ENCODE data around the gene SLC25A48. TPM values are rescaled to one million over a fixed set of nuclear protein-coding genes. Genes with fewer than 3 reads are reported as not detected.

The SLC25A48 gene
- total RNA-seq: 1 to 10 TPM in 1 of 4 donors, under 1 TPM in 2, not detected in 1; 0.34 to 2.0 (median 0.94) TPM

GRCh38 chr5:135834639-135835529, at the start of gene SLC25A48:
TSS of gene SLC25A48 (plus strand) at chr5:135834663. CDS start at chr5:135834848, 185 bp downstream.
- no peak for TF ChIP-seq CTCF (IDR thresholded peaks at IDR 0.05; ENCODE audit: low read depth)

- no peak for TF ChIP-seq CTCF (IDR thresholded peaks at IDR 0.05; ENCODE audit: low read depth)
These were observed 33.8 kb upstream of the SLC25A48 start for GRCh38 chr5:135800656-135801055.

- no peak for TF ChIP-seq CTCF (IDR thresholded peaks at IDR 0.05; ENCODE audit: low read depth)
These were observed 24.1 kb upstream of the SLC25A48 start for GRCh38 chr5:135810188-135810943.

- TF ChIP-seq CTCF (IDR thresholded peaks at IDR 0.05; ENCODE audit: low read depth): no peak
These were observed 23.5 kb upstream of the SLC25A48 start for GRCh38 chr5:135811007-135811406.

- TF ChIP-seq CTCF (IDR thresholded peaks at IDR 0.05; ENCODE audit: low read depth): no peak
These were observed 20.7 kb upstream of the SLC25A48 start for GRCh38 chr5:135813758-135814157.

- TF ChIP-seq CTCF (IDR thresholded peaks at IDR 0.05; ENCODE audit: low read depth): no peak
These were observed 20.1 kb upstream of the SLC25A48 start for GRCh38 chr5:135814316-135814715.

- TF ChIP-seq CTCF (IDR thresholded peaks at IDR 0.05; ENCODE audit: low read depth): no peak
These were observed 19.7 kb upstream of the SLC25A48 start for GRCh38 chr5:135814812-135815211.
